HuH-7.5 (cell line): ENCODE results near the gene CUTA.

ENCODE experiments used
- DNase-seq: peaks from one replicate; pipeline ENCODE4 v3.0.0; 2011; ENCODE audit warnings: low spot score

Gene CUTA

GRCh38 chr6:33423777-33424176 is 5.9 kb upstream of the CUTA start:
- DNase-seq: no peak

GRCh38 chr6:33421344-33421643 is 3.4 kb upstream of the CUTA start:
- DNase-seq: no peak

- DNase-seq: no peak
These were observed 2.8 kb upstream of the CUTA start for GRCh38 chr6:33420491-33421343.

GRCh38 chr6:33419580-33420490 is 1.9 kb upstream of the CUTA start, which contains the start of gene SYNGAP1:
Gene SYNGAP1, plus strand, starts transcription at chr6:33420065. Its CDS starts 200 bp downstream, at chr6:33420265.
- no peak for DNase-seq

- DNase-seq: no peak
These were observed 884 bp upstream of the CUTA start for GRCh38 chr6:33418690-33419291.

GRCh38 chr6:33417128-33417902 is 592 bp downstream of the CUTA start:
- DNase-seq: no peak

GRCh38 chr6:33416386-33417127 is 1.4 kb downstream of the CUTA start:
- no peak for DNase-seq

- DNase-seq: no peak
These were observed 2.1 kb downstream of the CUTA start for GRCh38 chr6:33415831-33416230.

GRCh38 chr6:33414592-33415271 is 3.2 kb downstream of the CUTA start:
- DNase-seq: no peak

- DNase-seq: no peak
These were observed 4.4 kb downstream of the CUTA start for GRCh38 chr6:33413241-33414120.

- no peak for DNase-seq
These were observed 5.5 kb downstream of the CUTA start for GRCh38 chr6:33412140-33413009.

GRCh38 chr6:33411632-33412005 is 6.3 kb downstream of the CUTA start:
- no peak for DNase-seq

- peak; percentile 68 for DNase-seq
These were observed 6.9 kb downstream of the CUTA start, which contains the start of gene PHF1 for GRCh38 chr6:33410711-33411631. Gene PHF1, plus strand, starts transcription at chr6:33411014. Its CDS starts 1,250 bp downstream, at chr6:33412264.

- peak; percentile 86 for DNase-seq
These were observed 7.7 kb downstream of the CUTA start for GRCh38 chr6:33410050-33410710.

- no peak for DNase-seq
These were observed 10.7 kb downstream of the CUTA start for GRCh38 chr6:33407132-33407718.

- no peak for DNase-seq
These were observed 11.8 kb downstream of the CUTA start for GRCh38 chr6:33406126-33406525.
